Type B pancreatic cell (in vitro differentiated cells): ENCODE data around the gene CENPP. TPM values are rescaled to one million over a fixed set of nuclear protein-coding genes. Genes with fewer than 3 reads are reported as not detected.
A peak's percentile ranks its signal among the peaks of the same experiment; 100 is the strongest.

Experiments
- DNase-seq: peaks from one replicate; pipeline ENCODE4 v3.0.0; 2021; ENCODE audit warnings: mixed read lengths; ENCODE audit not compliant: unreplicated experiment; ENCODE audit errors: extremely low spot score
- H3K27ac Mint-ChIP-seq: 2 replicates; pipeline ENCODE4 v1.8.0; 2021; ENCODE audit warnings: mild to moderate bottlenecking, mixed read lengths
- H3K27me3 Mint-ChIP-seq: 2 replicates; pipeline ENCODE4 v1.8.0; 2021; ENCODE audit warnings: mixed read lengths
- H3K36me3 Mint-ChIP-seq: 2 replicates; pipeline ENCODE4 v1.8.0; 2021; ENCODE audit warnings: mixed read lengths
- H3K4me1 Mint-ChIP-seq: one replicate; pipeline ENCODE4 v1.8.0; 2021; ENCODE audit warnings: mixed read lengths; ENCODE audit not compliant: unreplicated experiment
- H3K4me3 Mint-ChIP-seq: 2 replicates; pipeline ENCODE4 v1.8.0; 2021; ENCODE audit warnings: mild to moderate bottlenecking, mixed read lengths
- H3K9me3 Mint-ChIP-seq: 2 replicates; pipeline ENCODE4 v1.8.0; 2021; ENCODE audit warnings: mixed read lengths
- CTCF ChIP-seq: fragments of 200-600 bp; sonication (generic); conservative IDR thresholded peaks from 2 replicates; pipeline ENCODE4 v1.5.0; 2021; ENCODE audit warnings: antibody characterized with exemption, mild to moderate bottlenecking
- total RNA-seq: library from RNA; stranded (reverse); gene quantifications from 2 replicates; pipeline ENCODE4 v1.2.1, GENCODE V29; 2021; ENCODE audit warnings: low replicate concordance

Gene CENPP
- total RNA-seq, 1 donor from 2014 or later: 7.6 TPM

- TF ChIP-seq CTCF: no peak
- no peak overlapping the region for H3K4me3 Mint-ChIP-seq
- no peak for DNase-seq
- H3K4me1 Mint-ChIP-seq: peaks cover 14% of the 10 kb centered on the region
- no peaks in the 10 kb centered on the region for H3K27me3 Mint-ChIP-seq
- no peaks in the 10 kb centered on the region for H3K9me3 Mint-ChIP-seq
- no peaks in the 10 kb centered on the region for H3K36me3 Mint-ChIP-seq
- no peak overlapping the region for H3K27ac Mint-ChIP-seq
These were observed 154.6 kb downstream of the CENPP start for GRCh38 chr9:92480291-92480771.

- H3K4me3 Mint-ChIP-seq: no peak overlapping the region
- peaks cover 14% of the 10 kb centered on the region for H3K4me1 Mint-ChIP-seq
These were observed 155.4 kb downstream of the CENPP start for GRCh38 chr9:92480986-92481633.

GRCh38 chr9:92482329-92482728 is 156.6 kb downstream of the CENPP start, which contains the start of gene ASPN:
ASPN (minus strand) TSS chr9:92482506.
- no peaks in the 10 kb centered on the region for H3K27me3 Mint-ChIP-seq
- no peak for DNase-seq
- H3K9me3 Mint-ChIP-seq: no peaks in the 10 kb centered on the region
- no peak within 1 kb of the TSS for H3K4me3 Mint-ChIP-seq
- H3K4me1 Mint-ChIP-seq: peaks cover 14% of the 10 kb centered on the region
- H3K27ac Mint-ChIP-seq: peak within 1 kb of the TSS; percentile 68
- TF ChIP-seq CTCF: no peak
- H3K36me3 Mint-ChIP-seq: no peaks in the 10 kb centered on the region

More at GRCh38 chr9:92480986-92481633, 155.4 kb downstream of the CENPP start:
- peak overlapping the region; percentile 68 for H3K27ac Mint-ChIP-seq
- no peaks in the 10 kb centered on the region for H3K27me3 Mint-ChIP-seq
- no peak for TF ChIP-seq CTCF
- H3K9me3 Mint-ChIP-seq: no peaks in the 10 kb centered on the region
- DNase-seq: no peak
- H3K36me3 Mint-ChIP-seq: no peaks in the 10 kb centered on the region

GRCh38 chr9:92482805-92483204 is 157.1 kb downstream of the CENPP start:
- H3K27me3 Mint-ChIP-seq: no peaks in the 10 kb centered on the region
- no peaks in the 10 kb centered on the region for H3K9me3 Mint-ChIP-seq
- H3K36me3 Mint-ChIP-seq: no peaks in the 10 kb centered on the region
- no peak overlapping the region for H3K4me3 Mint-ChIP-seq
- no peak for TF ChIP-seq CTCF
- DNase-seq: no peak
- H3K4me1 Mint-ChIP-seq: peaks cover 14% of the 10 kb centered on the region
- H3K27ac Mint-ChIP-seq: no peak overlapping the region

GRCh38 chr9:92483627-92484545 is 158.1 kb downstream of the CENPP start:
- Mint-ChIP-seq H3K27me3 (no peaks in the 10 kb centered on the region), H3K4me1 (peaks cover 14% of the 10 kb centered on the region), H3K36me3 (no peaks in the 10 kb centered on the region), H3K9me3 (no peaks in the 10 kb centered on the region), H3K4me3 (no peak overlapping the region), H3K27ac (no peak overlapping the region)
- DNase-seq: no peak
- no peak for TF ChIP-seq CTCF
